Mesendoderm (in vitro differentiated cells): ENCODE results near the gene RNF224.

Experiments used
- DNase-seq: peaks from one replicate; pipeline ENCODE4 v3.0.0; 2013
- H2AK5ac ChIP-seq: 2 replicates; pipeline ENCODE4 v1.6.1; 2013; ENCODE audit warnings: low read length, inconsistent platforms
- H2BK120ac ChIP-seq: 2 replicates; pipeline ENCODE4 v1.6.1; 2013; ENCODE audit warnings: low read depth, mild to moderate bottlenecking, low read length, moderate library complexity, mixed read lengths
- H2BK15ac ChIP-seq: replicated peaks from 2 replicates; pipeline ENCODE4 v1.6.1; 2013; ENCODE audit warnings: low read depth, mild to moderate bottlenecking, moderate library complexity
- H2BK5ac ChIP-seq: 2 replicates; pipeline ENCODE4 v1.6.1; 2013; ENCODE audit warnings: low read length, inconsistent platforms
- H3K18ac ChIP-seq: 2 replicates; pipeline ENCODE4 v1.6.1; 2013; ENCODE audit warnings: mild to moderate bottlenecking, low read length, mixed read lengths
- H3K23ac ChIP-seq: one replicate; pipeline ENCODE4 v1.6.1; 2013; ENCODE audit warnings: low read length
- H3K27ac ChIP-seq: 2 replicates; pipeline ENCODE4 v1.5.1; 2013; ENCODE audit warnings: low read depth, mild to moderate bottlenecking, inconsistent platforms, low read length, moderate library complexity
- H3K27me3 ChIP-seq: 2 replicates; pipeline ENCODE4 v1.6.1; 2013; ENCODE audit warnings: low read length, control low read depth, mild to moderate bottlenecking, inconsistent platforms; ENCODE audit not compliant: insufficient read depth, poor library complexity
- H3K36me3 ChIP-seq: 2 replicates; pipeline ENCODE4 v1.6.1; 2013; ENCODE audit warnings: low read length, inconsistent platforms; ENCODE audit not compliant: control insufficient read depth, insufficient read depth
- H3K4ac ChIP-seq: one replicate; pipeline ENCODE4 v1.6.1; 2013; ENCODE audit warnings: low read depth, mild to moderate bottlenecking, low read length, moderate library complexity
- H3K4me1 ChIP-seq: 2 replicates; pipeline ENCODE4 v1.6.1; 2013; ENCODE audit warnings: low read depth, low read length, inconsistent platforms; ENCODE audit not compliant: control insufficient read depth
- H3K4me2 ChIP-seq: 2 replicates; pipeline ENCODE4 v1.6.1; 2013; ENCODE audit warnings: low read length
- H3K4me3 ChIP-seq: 2 replicates; pipeline ENCODE4 v1.5.1; 2013; ENCODE audit warnings: mild to moderate bottlenecking, low read length
- H3K56ac ChIP-seq: one replicate; pipeline ENCODE4 v1.6.1; 2013; ENCODE audit warnings: low read length
- H3K79me1 ChIP-seq: 2 replicates; pipeline ENCODE4 v1.6.1; 2013; ENCODE audit warnings: low read length, inconsistent platforms
- H3K79me2 ChIP-seq: 2 replicates; pipeline ENCODE4 v1.6.1; 2013; ENCODE audit warnings: mild to moderate bottlenecking, low read length; ENCODE audit not compliant: control insufficient read depth, insufficient read depth
- H3K9ac ChIP-seq: 2 replicates; pipeline ENCODE4 v1.6.1; 2013; ENCODE audit warnings: low read length, inconsistent platforms
- H4K5ac ChIP-seq: one replicate; pipeline ENCODE4 v1.6.1; 2013; ENCODE audit warnings: low read length
- H4K8ac ChIP-seq: one replicate; pipeline ENCODE4 v1.6.1; 2013; ENCODE audit warnings: low read depth, mild to moderate bottlenecking, control low read depth, low read length, moderate library complexity
- WGBS: extraction: QIAGEN DNeasy Blood & Tissue Kit; methylation state at CpG from one replicate; pipeline ENCODE4 v1.1.7; 2013; ENCODE audit warnings: low lambda C conversion rate, missing lambda C conversion rate; ENCODE audit not compliant: insufficient coverage; ENCODE audit errors: extremely low coverage; 5-methylcytosine and 5-hydroxymethylcytosine counted together

RNF224 gene

GRCh38 chr9:137193771-137194170 is 33.5 kb upstream of the RNF224 start:
- no peak overlapping the region for H3K4ac ChIP-seq
- H3K18ac ChIP-seq: no peak overlapping the region
- H3K4me1 ChIP-seq: peaks cover 3% of the 10 kb centered on the region
- H3K27ac ChIP-seq: no peak overlapping the region
- no peak overlapping the region for H4K5ac ChIP-seq
- H3K36me3 ChIP-seq: no peaks in the 10 kb centered on the region
- no peak overlapping the region for H3K23ac ChIP-seq
- H2AK5ac ChIP-seq: no peak overlapping the region
- no peak overlapping the region for H2BK15ac ChIP-seq
- H3K56ac ChIP-seq: no peak overlapping the region
- H3K79me1 ChIP-seq: peaks cover 15% of the 10 kb centered on the region
- H4K8ac ChIP-seq: no peak overlapping the region
- H2BK120ac ChIP-seq: no peak overlapping the region
- no peaks in the 10 kb centered on the region for H3K27me3 ChIP-seq
- H3K9ac ChIP-seq: no peak overlapping the region
- no peak overlapping the region for H2BK5ac ChIP-seq
- H3K4me2 ChIP-seq: no peak overlapping the region
- H3K4me3 ChIP-seq: no peak overlapping the region
- WGBS: no CpG with 5 or more reads among the region's 14 CpGs
- DNase-seq: no peak
- peaks cover 4% of the 10 kb centered on the region for H3K79me2 ChIP-seq

DNA sequence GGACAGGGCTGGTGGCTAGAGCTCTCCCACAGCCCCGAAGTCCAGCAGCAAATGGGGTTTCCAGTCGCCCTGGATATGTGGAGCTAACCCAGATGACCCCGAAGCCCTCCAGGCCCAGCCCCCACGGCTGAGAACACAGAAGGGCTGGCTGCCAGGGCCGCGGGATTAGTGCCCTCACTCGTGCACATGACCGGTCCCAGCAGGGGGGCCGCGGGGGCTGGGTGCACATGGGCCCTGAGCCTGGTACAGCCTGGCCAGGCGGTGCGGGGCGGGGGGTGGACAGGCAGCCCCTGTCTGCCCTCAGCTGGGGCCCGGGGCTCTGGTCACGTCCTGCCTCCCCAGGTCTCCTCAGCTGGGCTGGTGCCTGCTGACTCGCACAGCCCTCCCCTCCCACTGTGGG is 32.9 kb upstream of the RNF224 start:
- peaks cover 13% of the 10 kb centered on the region for H3K79me1 ChIP-seq
- H2BK120ac ChIP-seq: no peak overlapping the region
- no peak overlapping the region for H2BK15ac ChIP-seq
- no peak overlapping the region for H3K4me3 ChIP-seq
- peaks cover 6% of the 10 kb centered on the region for H3K79me2 ChIP-seq
- H3K4me1 ChIP-seq: peaks cover 2% of the 10 kb centered on the region
- no peak overlapping the region for H3K4ac ChIP-seq
- WGBS: no CpG with 5 or more reads among the region's 16 CpGs
- no peak for DNase-seq
- H3K27me3 ChIP-seq: no peaks in the 10 kb centered on the region
- no peak overlapping the region for H3K23ac ChIP-seq
- no peak overlapping the region for H2BK5ac ChIP-seq
- H3K27ac ChIP-seq: no peak overlapping the region
- H4K8ac ChIP-seq: no peak overlapping the region
- H3K18ac ChIP-seq: no peak overlapping the region
- H2AK5ac ChIP-seq: no peak overlapping the region
- H3K36me3 ChIP-seq: no peaks in the 10 kb centered on the region
- H3K56ac ChIP-seq: no peak overlapping the region
- H4K5ac ChIP-seq: no peak overlapping the region
- no peak overlapping the region for H3K9ac ChIP-seq
- H3K4me2 ChIP-seq: no peak overlapping the region

- no CpG with 5 or more reads among the region's 10 CpGs for WGBS
- H3K79me2 ChIP-seq: peaks cover 2% of the 10 kb centered on the region
Observed at GRCh38 chr9:137194909-137195308, 32.4 kb upstream of the RNF224 start.

DNA sequence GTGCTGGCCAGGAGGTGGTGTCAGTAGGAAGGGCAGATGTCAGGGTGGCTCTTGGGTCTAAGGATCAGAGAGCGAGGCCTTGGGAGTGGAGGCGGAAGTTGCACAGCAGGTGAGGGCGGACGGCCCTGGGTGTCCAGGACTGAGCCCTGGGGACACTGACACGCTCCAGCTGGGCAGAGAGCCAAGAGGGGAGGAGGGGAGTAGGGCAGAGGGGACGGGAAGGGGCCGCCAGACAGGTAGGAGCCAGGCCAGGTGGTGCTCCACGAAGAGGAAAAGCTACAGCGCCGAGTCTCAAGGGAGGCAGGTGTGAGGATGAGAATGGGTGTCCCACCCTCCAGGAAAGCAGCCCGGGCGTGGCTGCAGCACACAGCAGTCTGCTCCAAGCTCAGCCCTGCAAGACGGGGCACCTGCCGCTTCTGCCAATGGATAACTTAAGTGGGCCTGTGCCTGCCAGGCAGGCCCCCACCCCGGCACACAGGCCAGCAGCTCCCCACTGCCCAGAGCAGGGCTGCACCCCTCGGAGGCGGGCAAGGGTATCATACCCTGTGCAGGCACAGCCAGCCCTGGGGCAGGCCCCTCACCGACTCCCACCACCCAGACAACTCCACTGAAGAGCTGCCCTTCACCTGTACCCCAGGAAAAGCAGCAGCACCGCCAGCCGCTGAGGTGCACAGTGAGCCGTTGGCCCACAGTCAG is 31.6 kb upstream of the RNF224 start:
- H3K36me3 ChIP-seq: no peaks in the 10 kb centered on the region
- no peak overlapping the region for H3K23ac ChIP-seq
- WGBS: no CpG with 5 or more reads among the region's 21 CpGs
- H3K56ac ChIP-seq: no peak overlapping the region
- H2AK5ac ChIP-seq: no peak overlapping the region
- no peak overlapping the region for H4K5ac ChIP-seq
- H4K8ac ChIP-seq: no peak overlapping the region
- no peak for DNase-seq
- H3K27me3 ChIP-seq: no peaks in the 10 kb centered on the region
- H3K79me2 ChIP-seq: peaks cover 2% of the 10 kb centered on the region
- H3K27ac ChIP-seq: no peak overlapping the region
- H3K18ac ChIP-seq: no peak overlapping the region
- no peak overlapping the region for H3K4me2 ChIP-seq
- no peaks in the 10 kb centered on the region for H3K4me1 ChIP-seq
- H2BK120ac ChIP-seq: no peak overlapping the region
- peaks cover 7% of the 10 kb centered on the region for H3K79me1 ChIP-seq
- no peak overlapping the region for H3K9ac ChIP-seq
- H3K4ac ChIP-seq: no peak overlapping the region
- H2BK15ac ChIP-seq: no peak overlapping the region
- no peak overlapping the region for H2BK5ac ChIP-seq
- no peak overlapping the region for H3K4me3 ChIP-seq

More at GRCh38 chr9:137194909-137195308, 32.4 kb upstream of the RNF224 start:
- Histone ChIP-seq H3K4me2 (no peak overlapping the region), H3K9ac (no peak overlapping the region), H4K5ac (no peak overlapping the region), H3K27ac (no peak overlapping the region), H3K4ac (no peak overlapping the region), H3K18ac (no peak overlapping the region), H3K56ac (no peak overlapping the region), H2BK15ac (no peak overlapping the region), H3K36me3 (no peaks in the 10 kb centered on the region), H4K8ac (no peak overlapping the region), H3K23ac (no peak overlapping the region), H3K4me1 (no peaks in the 10 kb centered on the region), H3K79me1 (peaks cover 8% of the 10 kb centered on the region), H3K4me3 (no peak overlapping the region), H2BK5ac (no peak overlapping the region), H3K27me3 (no peaks in the 10 kb centered on the region), H2AK5ac (no peak overlapping the region), H2BK120ac (no peak overlapping the region)
- DNase-seq: no peak

DNA sequence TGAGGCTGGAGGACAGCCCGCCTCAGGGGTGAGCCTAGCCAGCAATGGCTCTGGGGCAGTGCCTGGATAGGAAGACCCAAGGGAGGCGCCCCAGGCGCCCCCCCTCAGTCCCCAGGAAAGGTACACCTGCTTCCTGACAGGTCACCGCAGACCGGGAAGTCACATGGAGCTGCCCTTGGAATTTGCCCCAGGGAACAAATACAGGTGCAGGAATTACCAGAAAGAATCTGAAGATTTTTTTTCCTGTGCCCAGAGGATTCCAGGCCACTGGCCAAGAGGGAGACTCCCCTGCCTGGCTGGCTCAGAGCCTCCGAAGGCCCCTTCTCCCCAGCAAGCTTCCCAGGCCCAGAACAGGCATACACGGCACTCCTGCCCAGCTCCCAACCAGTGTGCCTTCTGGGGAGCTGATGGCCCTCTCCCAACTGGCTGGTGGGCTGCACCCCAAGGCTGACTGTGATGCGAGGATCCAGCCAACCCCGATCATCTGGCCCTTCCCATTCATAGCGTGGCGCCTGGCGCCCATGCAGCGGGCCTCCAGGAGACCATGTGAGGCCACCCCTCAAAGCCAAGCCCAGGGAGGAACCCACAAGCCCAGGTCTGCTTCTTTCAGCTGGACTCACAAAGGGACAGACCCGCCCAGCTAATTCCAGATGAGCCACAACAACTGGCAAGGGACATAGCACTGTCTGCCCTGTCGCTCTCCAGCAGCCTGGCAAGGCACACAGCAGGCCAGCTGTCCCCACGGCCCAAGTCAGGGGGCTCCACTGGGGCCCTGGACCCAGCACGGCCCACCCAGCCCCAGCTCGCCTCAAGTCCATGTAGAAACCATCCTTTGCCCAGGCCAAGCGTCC is 29.0 kb upstream of the RNF224 start:
- Histone ChIP-seq H3K27ac (no peak overlapping the region), H3K56ac (peak overlapping the region; percentile 15), H3K4me1 (no peaks in the 10 kb centered on the region), H3K23ac (no peak overlapping the region), H3K27me3 (no peaks in the 10 kb centered on the region), H3K79me1 (peaks cover 11% of the 10 kb centered on the region), H4K5ac (no peak overlapping the region), H3K18ac (no peak overlapping the region), H3K36me3 (no peaks in the 10 kb centered on the region), H2BK120ac (no peak overlapping the region), H3K79me2 (peaks cover 2% of the 10 kb centered on the region), H3K9ac (peak overlapping the region; percentile 34), H3K4ac (no peak overlapping the region), H2BK15ac (no peak overlapping the region), H4K8ac (no peak overlapping the region), H2BK5ac (no peak overlapping the region), H3K4me3 (no peak overlapping the region), H3K4me2 (no peak overlapping the region), H2AK5ac (no peak overlapping the region)
- no peak for DNase-seq
- WGBS: no CpG with 5 or more reads among the region's 19 CpGs
